NCI-H748 (cell line): Measurements from ENCODE around the gene RLBP1.

Experiments
- DNase-seq: peaks from one replicate; lab custom pipeline; 2025; ENCODE audit not compliant: unreplicated experiment; lab: John Stamatoyannopoulos, UW

RLBP1 gene

DNA sequence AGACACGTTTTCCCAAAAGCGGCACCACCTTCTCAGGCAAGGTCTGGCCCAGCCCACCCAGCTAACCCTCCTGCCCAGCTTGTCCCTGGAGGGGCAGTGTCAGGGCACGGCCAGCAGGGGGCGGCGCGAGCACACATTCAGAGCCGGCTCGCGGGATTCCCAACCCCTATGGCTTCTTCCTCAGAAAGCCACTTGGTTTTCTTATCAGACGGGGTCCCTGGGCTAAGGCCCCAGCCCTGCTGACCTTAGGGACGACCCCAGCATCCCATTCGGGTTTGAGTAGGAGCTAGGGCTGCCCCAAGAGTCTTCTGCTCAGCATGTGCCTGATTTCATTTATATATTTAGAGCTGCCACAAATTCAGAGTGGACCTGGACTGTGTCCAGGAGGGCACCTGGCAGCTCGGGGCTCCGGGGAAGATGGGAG lies 14.5 kb downstream of the RLBP1 start:
- DNase-seq, result peak; percentile 60

DNA sequence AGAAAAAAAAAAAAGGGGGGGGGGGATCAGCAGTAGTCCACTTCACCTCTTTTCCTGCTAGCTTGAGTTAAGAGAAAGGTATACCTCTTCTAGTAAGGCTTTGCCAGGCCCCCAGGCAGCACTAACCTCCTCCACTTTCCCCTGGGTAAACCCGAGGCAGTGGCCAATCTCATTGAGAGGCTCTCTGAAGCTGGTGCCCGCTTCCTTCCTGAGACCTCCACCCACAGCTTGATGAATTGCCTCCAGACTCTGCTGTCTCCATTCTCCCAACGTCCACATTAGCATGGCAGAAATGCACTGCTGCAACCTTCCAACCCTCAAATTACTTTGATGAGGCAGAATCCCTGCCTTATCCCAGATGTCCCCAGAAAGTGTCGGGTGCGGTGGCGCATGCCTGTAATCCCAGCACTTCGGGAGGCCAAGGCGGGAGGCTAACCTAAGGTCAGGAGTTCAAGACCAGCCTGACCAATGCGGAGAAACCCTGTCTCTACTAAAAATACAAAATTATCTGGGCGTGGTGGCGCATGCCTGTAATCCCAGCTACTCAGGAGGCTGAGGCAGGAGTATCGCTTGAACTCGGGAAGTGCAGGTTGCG lies 15.3 kb downstream of the RLBP1 start:
- no peak for DNase-seq

DNA sequence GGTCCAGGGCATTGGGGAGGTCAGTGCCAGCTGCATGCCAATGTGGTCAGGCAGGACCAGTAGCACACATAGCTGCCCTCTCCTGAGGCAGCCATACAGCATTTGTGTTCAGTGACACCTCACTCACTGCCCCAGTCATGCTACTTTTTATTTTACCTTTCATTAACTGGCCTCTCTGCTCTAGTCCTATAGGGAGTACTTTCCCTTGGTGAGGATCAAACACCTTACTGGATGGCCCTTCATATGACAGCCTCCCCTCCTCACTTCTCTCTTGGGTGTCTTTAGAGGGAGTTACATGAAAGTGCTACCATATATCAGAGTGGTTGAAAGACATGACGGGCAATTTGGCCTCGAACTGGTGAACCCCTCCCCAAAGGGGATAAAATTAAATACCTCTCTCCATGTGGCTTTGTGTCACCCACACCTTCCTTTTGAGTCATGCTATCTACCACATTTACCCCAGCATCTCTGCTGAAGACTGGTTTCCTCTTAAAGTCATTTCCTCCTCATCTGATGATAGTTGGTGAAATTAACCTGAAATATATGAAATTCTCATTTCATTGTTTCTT lies 17.6 kb downstream of the RLBP1 start:
- DNase-seq, result no peak

DNA sequence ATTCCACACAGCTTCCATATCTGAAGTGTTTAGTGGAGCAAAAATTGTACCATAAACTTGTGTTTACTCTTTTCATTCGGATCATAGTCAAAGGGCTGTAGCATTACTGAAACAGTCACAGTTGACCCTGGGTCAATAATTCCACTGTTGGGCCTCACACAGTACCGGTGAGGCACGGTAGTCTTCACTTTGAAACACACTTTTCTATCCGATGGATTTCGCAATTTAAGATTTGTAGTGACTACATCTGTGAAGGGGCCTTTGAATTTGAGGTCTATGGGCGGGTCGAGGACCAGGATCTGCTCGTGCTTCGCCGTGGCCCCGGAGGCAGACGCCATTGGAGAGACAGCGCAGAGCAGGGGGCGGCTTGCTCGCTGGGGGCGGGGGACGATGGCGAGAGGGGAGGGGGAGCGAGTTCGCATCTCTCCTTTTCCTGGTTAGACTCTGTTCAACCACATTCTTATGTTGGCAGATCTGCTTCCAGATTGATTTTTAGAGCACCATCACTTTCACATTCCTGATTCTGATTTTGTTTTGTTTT lies 19.8 kb downstream of the RLBP1 start:
- no peak for DNase-seq

DNA sequence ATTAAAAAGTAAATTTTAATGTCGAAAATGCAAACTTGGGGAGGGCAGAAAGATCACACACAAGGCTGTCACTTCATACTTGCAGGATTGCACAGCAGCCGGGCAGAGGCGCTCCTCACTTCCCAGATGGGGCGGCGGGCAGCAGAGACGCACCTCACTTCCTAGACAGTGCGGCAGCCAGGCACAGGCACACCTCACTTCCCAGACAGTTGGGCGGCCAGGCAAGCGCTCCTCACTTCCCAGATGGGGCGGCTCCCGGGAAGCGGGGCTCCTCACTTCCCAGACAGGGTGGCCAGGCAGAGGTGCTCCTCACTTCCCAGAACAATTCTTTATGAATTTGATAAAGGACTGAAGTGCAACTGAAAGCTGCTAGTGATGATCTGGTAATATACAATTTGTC lies 21.2 kb downstream of the RLBP1 start:
- DNase-seq, result no peak

DNA sequence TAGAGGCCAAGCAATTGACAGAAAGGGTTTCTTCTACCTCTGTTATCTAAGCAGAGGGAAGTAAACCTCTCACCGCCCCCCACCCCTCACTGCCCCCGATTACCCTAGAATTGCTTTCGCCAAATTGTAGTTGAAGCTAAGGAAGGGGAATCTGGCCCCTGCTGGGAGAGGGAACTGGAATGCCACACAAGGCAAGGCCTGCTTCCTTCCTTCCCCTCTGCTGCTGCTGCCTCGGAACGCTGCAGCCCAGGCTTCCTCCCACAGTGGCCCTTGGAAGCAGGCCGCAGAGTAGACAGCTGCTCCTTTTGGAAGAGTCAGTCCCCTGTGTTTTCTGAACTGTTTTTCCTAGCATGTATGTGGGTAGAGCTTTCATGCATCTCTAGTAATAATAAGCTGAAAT lies 21.6 kb downstream of the RLBP1 start:
- DNase-seq, result no peak

DNA sequence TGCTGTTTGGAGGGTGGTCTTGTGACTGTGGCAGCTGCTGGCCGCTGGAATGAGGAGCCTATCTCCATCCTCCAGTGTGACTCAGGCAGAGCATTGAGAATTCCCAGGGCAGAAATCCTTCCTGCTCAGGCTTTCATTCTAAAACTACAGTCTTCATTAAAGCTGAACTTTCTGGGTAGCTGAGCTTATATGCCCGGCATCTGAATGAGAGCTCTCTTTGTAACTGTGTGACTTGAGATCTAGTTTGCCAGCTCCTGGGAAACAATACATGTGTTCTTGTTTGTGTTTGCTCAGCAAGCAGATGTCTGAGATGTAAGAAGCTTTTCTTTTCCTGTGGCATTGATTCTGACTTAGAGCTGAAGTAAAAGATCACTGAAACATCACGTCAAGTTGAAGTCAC lies 22.4 kb downstream of the RLBP1 start:
- no peak for DNase-seq

DNA sequence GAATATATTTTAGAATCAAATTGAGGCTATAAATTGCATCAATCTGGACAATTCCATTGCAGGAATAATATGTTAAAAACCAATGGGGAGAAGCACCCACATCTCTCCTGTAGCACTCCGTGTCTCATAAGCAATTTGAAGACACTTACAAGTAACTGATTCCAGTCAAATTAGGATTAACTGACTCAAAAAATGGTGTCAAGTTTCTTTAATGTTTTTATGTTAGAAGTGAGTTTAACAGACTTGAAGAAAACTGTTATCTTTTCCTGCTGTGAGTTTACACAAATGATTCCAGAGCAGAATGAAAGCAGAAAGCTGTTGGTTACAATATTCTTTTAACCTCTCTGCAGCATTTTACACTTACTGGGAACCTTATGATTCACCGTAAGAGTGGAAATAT lies 23.2 kb downstream of the RLBP1 start:
- DNase-seq, result no peak

DNA sequence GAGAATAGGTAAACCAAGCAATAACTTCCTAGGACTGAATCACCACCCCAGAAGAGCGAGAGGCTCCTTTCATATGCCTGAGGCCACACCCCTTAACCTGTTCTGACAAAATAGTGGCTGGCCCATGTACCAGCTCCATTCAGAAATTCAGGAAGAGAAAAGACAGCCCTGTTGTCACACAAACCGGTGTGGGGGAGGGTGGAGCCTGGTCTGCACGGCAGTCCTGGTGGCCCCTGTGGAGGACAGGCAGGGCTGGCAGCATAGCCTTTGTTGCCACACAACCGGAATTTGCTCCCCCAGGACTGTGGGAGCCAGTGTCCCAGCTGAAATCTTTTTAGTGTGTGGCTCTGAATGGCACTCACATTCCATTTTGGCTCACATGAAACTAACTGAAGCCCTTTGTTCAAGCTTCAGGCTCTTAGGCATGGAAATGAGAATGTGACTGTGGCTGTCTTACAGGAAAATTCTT lies 23.8 kb downstream of the RLBP1 start:
- DNase-seq, result no peak

DNA sequence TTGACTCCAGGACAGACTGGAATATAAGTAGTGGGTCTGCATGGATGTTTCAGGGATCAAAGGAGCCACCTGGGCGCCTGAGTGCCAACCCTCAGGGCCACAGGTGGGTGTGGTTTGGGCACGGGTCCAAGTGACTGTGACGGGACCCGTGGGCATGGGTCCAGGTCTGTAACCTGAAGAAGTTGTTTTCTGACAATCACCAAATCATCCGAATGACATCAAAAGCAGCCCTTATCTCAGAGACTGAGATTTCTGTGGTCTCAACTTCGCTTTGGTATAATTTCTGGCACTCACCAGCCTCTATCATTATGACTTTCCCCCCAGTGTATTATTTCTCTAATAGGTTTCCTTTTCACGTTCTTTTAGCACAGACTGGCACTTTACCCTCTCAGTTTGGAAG lies 24.4 kb downstream of the RLBP1 start:
- peak; percentile 12 for DNase-seq

DNA sequence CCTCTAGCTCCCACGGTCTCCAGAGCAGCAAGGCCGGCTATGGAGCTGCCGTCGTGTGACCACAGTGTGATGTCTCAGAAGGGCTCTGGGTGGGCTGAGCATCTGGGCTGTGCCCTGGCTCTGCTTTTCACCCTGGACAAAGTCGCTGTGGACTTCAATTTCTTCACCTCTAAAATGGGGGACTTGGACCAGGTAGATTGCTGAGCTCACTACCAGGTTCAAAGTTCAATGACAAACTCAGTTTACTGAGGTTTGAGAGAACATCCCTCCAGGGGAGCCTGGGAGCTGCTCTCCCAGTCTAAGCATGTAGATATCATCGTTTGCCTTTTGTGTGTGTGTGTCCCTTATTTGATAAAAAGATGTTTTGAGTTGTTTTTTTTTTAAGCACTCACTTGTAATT lies 25.1 kb downstream of the RLBP1 start:
- DNase-seq, result no peak

DNA sequence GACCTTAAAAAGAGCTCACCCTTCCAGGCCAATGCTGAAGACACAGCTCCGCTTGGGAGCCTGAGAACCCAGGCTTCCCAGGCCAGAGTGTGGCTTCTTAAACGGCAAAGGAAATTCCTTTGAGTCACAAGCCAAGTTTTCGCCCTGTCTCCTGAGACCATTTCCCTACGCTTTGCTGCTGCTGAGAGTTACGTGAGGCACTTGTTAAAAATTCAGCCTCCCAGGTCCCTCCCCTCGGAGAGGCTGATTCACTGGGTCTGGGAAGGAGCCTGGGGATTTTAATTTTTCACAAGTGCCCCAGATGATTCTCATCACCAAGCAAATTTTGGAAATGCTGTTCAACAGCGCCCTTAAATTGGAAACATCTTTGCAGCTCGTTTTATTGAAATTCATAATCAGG lies 25.5 kb downstream of the RLBP1 start:
- DNase-seq, result no peak

DNA sequence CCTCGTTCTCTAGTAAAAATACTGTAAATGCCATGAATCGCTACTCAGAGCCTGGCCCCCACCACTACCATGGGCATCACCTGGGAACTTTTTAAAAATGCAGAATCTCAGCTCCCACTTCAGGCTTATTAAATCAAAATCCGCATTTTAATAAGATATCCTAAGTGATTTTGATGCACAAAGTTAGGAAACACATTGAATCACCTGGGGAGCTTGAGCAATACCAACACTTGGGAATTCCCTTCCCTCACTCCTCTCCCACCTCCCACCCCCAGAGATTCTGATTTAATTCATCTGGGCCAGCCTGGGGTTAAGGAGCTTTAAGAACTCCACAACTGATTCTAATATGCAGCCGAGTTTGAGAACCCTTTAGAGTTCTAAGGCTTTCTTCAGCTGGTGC lies 26.8 kb downstream of the RLBP1 start:
- no peak for DNase-seq

DNA sequence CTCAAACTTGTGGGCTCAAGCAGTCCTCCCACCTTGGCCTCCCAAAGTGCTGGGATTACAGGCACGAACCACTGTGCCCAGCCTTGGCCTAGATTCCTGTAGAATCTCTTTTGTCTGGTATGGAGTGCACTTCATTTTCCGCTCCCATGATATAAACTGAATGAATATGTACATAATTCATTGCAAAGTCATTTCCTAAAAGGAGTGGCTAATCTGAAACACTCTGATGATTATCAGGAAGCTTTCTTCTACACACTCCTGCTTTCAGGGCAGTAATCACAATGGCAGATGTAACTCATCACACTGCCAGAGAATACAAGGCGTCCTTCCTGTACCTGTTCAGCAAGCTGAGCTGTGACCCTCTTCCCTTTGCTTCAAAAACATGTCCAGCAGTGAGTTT lies 28.6 kb downstream of the RLBP1 start:
- no peak for DNase-seq

DNA sequence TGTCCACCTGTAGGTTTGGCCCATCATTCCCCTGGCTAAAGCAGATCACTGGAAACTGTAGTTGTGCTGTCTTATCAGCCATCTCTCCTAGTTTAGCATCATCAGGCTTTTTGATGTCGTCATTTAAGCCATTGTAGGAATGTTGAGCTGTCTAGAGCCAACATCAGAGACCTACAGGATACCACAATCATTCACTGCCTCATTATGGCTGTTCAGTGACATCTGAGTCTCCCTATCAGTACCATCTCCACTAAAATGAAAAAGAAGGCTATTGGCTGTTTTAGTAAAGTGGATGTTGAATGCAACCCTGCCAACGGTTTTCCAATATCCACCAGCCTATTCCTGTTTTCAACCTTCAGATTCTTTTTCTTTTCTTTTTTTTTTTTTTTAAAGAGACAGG lies 29.2 kb downstream of the RLBP1 start:
- DNase-seq, result no peak

DNA sequence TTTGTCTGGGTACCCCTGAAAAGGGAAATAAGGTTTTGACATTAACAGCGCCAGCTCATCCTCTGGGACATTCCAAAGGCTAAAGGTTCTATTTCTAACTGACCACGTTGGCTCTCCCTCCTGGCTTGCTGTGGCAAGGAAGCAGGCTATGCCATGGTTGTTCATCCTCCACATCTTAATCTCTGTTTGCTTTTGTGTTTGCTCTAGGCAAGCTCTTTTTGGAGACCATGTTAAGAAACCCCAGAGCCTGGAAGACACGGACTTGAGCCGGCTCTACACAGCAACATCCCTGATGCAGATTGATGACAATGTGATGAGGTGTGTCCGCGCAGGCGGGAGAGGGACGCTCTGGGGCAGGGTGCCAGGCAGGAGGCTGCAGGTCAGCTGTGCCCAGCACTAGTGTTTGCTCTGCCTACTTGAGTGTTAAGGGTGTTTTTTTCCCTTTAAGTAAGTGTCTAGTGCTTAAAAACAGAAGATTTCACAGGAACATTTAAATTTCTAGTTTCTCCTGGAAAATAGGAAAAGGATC lies 33.3 kb downstream of the RLBP1 start:
- DNase-seq, result no peak

DNA sequence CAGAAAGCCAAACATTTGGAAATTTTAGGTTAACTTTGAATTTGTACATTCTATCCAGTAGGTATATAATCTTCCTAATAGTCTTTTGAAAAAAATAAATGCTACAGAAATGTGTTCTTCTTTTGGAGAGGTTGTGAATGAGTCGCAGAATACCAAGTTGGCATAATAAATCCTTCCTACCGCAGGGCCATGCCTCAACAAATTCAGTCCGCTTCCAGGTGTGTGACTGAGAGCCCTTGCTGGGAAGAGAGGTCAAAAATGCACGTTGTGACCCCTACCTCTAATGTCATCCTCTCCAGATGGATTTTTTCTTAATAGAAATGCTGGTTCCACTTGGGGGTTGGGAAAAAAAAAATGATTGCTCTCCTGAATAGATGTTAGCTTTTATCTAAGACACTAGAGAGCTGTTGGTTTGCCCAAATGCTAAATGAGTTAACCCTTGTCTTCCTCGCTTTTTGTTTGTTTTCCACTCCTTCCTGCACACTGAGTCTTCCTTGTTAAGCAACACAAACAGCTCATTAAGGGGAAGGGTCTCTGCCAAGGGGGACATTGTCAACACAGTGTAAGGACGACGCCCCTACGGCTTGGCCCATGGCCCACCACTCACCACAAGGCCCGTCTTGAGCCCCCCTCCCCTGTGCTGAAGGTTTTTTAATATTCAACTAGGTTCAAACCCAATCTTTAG lies 33.9 kb downstream of the RLBP1 start:
- DNase-seq, result no peak

DNA sequence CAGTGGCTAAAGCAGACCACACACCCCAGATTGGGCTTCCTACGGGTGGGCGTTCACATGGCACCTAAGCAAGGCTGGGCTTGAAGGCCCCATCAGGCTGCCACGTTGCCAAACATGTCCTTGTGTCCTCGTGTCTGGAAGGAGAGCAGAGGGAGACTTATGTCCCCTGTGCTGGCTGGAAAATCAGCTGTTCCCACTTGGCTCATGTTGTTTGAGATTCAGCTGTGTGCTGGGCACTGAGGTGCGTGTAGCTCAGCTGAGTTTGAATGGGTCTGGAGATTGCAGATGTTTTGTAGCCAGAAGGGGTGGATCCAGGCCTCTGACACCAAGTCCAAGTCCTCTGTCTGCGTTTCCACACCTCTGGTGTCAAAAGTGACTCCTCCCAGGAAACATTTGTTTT lies 34.6 kb downstream of the RLBP1 start:
- DNase-seq, result no peak

DNA sequence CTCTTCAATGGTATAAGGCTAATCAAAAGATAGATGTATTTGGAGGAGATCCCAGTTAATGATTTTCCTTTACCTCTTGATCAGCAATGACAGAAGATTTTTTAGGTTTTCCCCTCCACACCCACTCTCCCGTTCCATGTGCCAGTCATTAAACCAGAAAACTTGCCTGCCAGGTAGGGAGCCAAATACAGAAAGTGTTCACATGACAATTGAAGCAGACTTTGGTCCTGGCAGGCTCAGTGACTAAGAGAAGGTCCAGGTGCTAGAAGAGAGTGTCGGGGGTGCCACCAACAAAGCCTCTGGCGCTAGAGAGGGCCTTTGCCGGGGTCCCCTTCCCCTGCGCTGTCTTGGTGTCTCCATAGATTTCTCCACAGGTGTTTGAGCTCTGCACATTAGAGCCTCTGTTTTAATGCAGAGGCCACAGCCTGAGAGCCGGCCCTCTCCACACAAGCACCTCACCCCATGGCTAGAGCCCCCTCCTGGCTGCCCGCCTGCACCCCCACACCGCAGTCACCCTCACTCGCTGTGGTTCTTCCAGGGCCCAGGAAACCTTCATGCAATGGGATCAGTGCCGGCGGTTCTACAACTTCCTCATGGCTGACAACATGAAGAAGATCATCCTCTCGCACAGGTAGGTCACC lies 36.4 kb downstream of the RLBP1 start:
- DNase-seq, result no peak

DNA sequence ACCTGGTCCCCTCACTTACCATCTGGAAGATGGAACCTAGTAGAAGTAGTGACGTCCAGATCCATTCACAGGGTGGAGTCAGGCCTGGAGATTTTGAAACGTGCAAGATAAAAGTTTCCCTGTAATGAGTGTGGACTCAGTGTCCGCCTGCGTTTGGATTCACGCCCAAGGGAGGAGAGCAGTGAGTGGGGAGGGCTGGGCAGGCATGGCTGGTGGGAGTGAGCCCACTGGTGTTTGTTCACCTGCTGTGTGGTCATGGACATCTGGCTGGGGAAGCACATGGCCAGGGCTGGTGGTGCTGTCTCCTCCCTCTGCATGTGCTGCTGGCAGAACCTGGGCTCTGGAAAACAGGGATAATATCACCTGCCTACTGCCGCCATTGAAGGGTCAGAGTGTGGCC lies 37.0 kb downstream of the RLBP1 start:
- peak; percentile 28 for DNase-seq

DNA sequence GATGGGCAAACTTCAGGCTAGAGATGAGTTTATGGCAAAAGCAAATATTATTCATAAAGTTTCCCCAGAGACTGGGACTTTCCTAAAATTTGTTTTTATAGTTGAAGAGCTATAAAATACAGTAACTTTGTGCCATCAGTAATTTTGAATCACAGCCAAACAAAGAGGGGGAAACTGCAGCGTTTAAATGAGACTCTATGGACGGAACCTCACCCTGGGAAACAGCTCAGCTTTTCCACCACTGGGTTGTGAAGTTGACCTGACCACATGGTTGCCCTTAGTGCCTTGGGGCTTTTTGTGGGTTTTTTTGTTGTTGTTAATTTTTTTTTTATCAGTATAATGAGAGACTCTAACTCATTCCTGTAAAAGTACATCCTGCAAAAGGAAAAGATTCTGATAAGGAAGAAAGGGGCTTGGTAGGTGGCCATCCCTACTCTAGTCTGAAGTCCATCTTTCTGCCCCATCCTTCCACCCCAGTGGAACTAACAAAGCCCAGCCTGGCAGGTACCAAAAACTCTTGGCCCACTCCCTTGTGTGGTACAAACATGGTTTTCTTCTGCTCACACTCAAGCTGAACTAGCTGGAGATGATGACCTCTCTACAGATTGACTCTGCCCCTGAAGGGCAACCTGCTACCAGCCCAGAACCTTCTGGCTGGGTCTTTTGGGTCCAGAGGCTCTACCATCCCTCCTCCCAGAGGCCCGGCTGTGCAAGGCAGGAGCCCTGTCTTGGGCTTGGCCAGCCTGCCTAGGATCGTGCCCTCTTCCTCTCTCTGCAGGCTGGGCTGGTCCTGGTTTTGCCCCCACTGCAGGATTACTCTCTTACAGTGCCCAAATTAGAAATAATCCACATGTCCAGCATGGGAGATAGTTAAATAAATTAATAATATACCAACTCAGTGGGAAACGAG lies 41.2 kb downstream of the RLBP1 start:
- DNase-seq, result no peak
